Psoas muscle (tissue), 8 donors: ENCODE results near the gene RTL1. TPM values are rescaled to one million over a fixed set of nuclear protein-coding genes. Genes with fewer than 3 reads are reported as not detected.

Source experiments
- ATAC-seq, 4 donors: fragments of 200-7000 bp; cut with Tn5 transposase; one replicate each; pipeline ENCODE4 v1.9.1; 2020; ENCODE audit warnings: moderate library complexity in 3 of 4, mild to moderate bottlenecking in 2 of 4
- DNase-seq, 2 donors: peaks; one replicate each; pipeline ENCODE4 v3.0.0-alpha.2; 2020
- H3K27ac ChIP-seq: fragments of 200-600 bp; one replicate; pipeline ENCODE4 v1.8.0; 2022
- H3K27me3 ChIP-seq, 3 donors: fragments of 200-600 bp in 1 of 3; one replicate each; pipeline versions ENCODE4 v1.6.1 to v1.8.0; 2013 to 2022; ENCODE audit warnings: low read length in 2 of 3, mild to moderate bottlenecking in 2 of 3, moderate library complexity in 1 of 3; ENCODE audit not compliant: insufficient read depth in 3 of 3
- H3K36me3 ChIP-seq, 2 donors: fragments of 200-600 bp in 1 of 2; one replicate each; pipeline versions ENCODE4 v1.6.1 to v1.8.0; 2013 to 2022; ENCODE audit warnings: low read depth in 1 of 2, mild to moderate bottlenecking in 1 of 2, moderate library complexity in 1 of 2; ENCODE audit not compliant: insufficient read depth in 1 of 2
- H3K4me1 ChIP-seq: fragments of 200-600 bp; one replicate; pipeline ENCODE4 v1.8.0; 2022
- H3K4me3 ChIP-seq: fragments of 200-600 bp; one replicate; pipeline ENCODE4 v1.8.0; 2022; ENCODE audit warnings: mild to moderate bottlenecking
- H3K9me3 ChIP-seq: fragments of 200-600 bp; one replicate; pipeline ENCODE4 v1.8.0; 2022
- WGBS, 3 donors: extraction: QIAGEN DNeasy Blood & Tissue Kit; methylation state at CpG; one replicate each; pipeline versions ENCODE4 v1.1.6 to v1.1.7; 2013; 5-methylcytosine and 5-hydroxymethylcytosine counted together
- intact Hi-C, 2 donors: fragments of 100-400 bp; cut with DNase I; formaldehyde crosslinking; loops; one replicate each; pipeline versions ENCODE4 v1.11.0 to v1.14.2; 2022
- polyA plus RNA-seq, 3 donors: library from polyadenylated mRNA; stranded (reverse); fragments of 200-250 nt; gene quantifications; one replicate each; pipeline ENCODE4 v1.2.3, GENCODE V29; 2013
- total RNA-seq, 4 donors: library from RNA; stranded (reverse); fragmentation: NEBNext Ultra II Directional in 2 of 4; extraction: Animal tissue kit (Norgen Biotek cat#: 25700) in 2 of 4; gene quantifications; one replicate each; pipeline versions ENCODE4 v1.2.1 to v1.2.4, GENCODE V29; 2021 to 2023
- TF ChIP-seq, protein P1 (sequence below): fragments of 200-600 bp; IDR thresholded peaks from one replicate; pipeline ENCODE4 v1.8.0; 2022; ENCODE audit warnings: antibody characterized with exemption
- donor health status: healthy with polysubstance abuse.
- donor health status: DM: no; HTN: no; CAD: no; lungs with moderate emphysema.
- donor health status: Bipolar disorder and iron deficiency.
- donor health status: healthy.
- donor health status: DM: yes; HTN: yes; CAD: no.
- donor health status: DM: no; HTN: no; CAD: no.
- donor health status: DM: no; HTN: no; CAD: no.
- donor health status: DM: yes; HTN: yes; CAD: no.

RTL1 gene
- total and polyA plus RNA-seq, 7 donors = 0.01 TPM; not detected in 6

DNA sequence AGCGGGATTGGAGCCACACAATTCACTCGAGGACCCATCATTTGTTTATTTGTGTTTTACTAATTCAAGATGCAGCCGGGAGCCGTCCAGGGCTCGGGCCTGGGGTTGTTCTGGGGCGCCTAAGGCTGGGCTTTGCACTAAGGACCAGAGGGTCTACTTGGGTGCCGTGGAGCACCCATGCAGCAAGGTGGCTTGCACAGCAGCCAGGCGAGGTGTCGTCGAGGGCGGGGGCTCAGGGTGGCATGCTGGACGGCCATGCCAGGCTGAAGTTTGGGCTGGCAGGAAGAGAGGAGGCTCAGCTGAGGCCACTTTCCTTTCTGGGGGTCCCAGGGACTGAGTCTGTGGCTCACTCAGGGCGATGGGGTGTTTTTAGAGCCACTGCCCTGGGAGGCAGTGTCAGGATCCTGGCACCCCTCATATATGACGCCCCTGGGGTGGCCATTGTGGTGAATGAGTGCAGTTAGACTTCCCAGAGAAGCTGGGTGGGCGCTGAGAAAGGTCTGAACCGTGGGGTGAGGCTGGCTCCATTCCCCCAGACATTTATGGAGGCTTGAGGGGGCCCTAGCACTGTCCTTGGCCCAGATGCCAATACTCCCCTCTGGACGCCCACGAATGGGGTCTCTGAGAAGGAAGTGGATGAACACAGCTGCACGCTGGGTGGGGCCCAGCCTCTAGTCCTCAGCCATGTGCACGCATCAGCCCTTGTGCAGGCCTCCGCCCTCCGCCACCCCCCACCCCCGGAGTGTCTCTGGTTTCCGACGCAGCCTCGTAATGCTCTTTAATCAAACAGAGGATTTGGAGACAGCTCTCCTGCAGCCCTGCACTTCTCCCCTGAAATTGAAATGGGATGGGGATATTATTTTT is 66.3 kb downstream of the RTL1 start:
- no peak overlapping the region for H3K27ac ChIP-seq
- intact Hi-C loops = no loop called here

DNA sequence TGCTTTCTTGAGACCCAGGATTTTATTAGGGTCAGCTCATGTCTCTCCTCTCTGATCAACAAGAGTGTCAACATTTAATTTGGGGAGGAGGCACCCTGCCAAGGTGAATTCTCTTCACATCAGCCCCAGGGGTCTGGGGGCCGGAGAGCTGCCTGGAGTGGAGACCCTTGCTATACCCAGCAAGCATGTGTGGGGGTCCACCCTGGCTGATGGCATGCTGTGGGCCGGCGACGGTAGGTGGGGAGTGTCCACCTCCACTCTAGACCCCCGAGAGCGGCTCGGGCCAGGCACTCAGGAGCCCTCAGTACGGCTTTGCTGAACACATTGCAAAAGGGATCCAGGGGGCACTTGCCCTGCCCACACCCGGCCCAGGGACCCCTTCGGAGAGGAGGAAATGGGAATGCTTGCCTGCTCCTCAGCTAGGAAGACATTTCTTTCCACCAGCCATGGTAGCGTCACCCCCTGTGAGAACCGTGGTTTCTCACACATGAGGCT is 67.2 kb downstream of the RTL1 start:
- WGBS, 3 donors = 89 to 94% (median 92%) methylated on average over 12 of the region's 12 CpGs
- no peaks in the 10 kb centered on the region for H3K4me1 ChIP-seq
- intact Hi-C loops = no loop called here
- H3K9me3 ChIP-seq = no peaks in the 10 kb centered on the region
- no peaks in the 10 kb centered on the region for H3K36me3 ChIP-seq
- no peak overlapping the region for H3K4me3 ChIP-seq
- ATAC-seq = no peak
- H3K27me3 ChIP-seq = peaks cover 0 to 8% (median 2%) of the 10 kb centered on the region in 3 donors
- TF ChIP-seq, protein P1, sequence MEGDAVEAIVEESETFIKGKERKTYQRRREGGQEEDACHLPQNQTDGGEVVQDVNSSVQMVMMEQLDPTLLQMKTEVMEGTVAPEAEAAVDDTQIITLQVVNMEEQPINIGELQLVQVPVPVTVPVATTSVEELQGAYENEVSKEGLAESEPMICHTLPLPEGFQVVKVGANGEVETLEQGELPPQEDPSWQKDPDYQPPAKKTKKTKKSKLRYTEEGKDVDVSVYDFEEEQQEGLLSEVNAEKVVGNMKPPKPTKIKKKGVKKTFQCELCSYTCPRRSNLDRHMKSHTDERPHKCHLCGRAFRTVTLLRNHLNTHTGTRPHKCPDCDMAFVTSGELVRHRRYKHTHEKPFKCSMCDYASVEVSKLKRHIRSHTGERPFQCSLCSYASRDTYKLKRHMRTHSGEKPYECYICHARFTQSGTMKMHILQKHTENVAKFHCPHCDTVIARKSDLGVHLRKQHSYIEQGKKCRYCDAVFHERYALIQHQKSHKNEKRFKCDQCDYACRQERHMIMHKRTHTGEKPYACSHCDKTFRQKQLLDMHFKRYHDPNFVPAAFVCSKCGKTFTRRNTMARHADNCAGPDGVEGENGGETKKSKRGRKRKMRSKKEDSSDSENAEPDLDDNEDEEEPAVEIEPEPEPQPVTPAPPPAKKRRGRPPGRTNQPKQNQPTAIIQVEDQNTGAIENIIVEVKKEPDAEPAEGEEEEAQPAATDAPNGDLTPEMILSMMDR = no peak
- DNase-seq = no peak
- H3K27ac ChIP-seq = no peak overlapping the region

More for the DNA sequence above, 66.3 kb downstream of the RTL1 start:
- peak; percentile 13 to 52 for DNase-seq
- WGBS, 3 donors = 81 to 82% (median 82%) methylated on average over 26 of the region's 26 CpGs
- Histone ChIP-seq H3K4me1 (no peaks in the 10 kb centered on the region), H3K36me3 (no peaks in the 10 kb centered on the region), H3K27me3 (peaks cover 0 to 10% (median 2%) of the 10 kb centered on the region in 3 donors), H3K4me3 (no peak overlapping the region), H3K9me3 (no peaks in the 10 kb centered on the region)
- no peak for ATAC-seq
- TF ChIP-seq, protein P1 = no peak

DNA sequence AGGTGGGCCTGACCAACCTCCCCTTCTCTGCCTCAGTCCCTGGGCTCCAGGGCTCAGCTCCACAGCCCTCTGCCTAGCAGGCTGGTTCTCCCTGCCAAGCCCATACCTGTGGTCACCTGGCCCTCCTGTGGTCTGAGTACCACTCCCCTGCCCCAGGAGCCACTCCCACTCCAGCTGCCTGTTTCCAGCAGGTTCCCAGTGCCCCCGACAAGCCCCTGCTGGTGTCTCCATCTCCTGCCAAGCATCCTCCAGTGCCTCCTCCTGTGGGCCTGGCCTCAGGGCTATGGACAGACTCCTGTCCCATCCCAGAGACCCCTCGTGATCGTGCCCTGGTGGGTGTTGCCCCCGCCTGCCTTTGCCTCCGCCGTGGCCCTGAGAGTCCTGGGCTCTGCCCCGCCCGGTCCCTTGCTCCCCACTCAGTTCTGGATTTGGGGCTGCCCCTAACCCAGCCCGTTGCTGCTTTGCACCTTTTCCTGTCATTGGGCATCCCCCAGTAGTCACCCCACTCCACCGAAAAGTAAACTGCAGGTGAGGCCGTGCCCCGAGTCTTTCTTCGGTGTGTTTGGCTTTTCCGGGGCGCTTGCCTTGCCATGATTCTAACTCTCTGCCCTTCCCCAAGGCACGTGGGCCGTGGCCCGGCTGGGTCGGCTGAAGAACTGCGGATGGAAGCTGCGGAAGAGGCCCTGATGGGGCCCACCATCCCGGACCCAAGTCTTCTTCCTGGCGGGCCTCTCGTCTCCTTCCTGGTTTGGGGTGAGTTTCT is 67.8 kb downstream of the RTL1 start:
- Histone ChIP-seq H3K36me3 (no peaks in the 10 kb centered on the region), H3K4me1 (no peaks in the 10 kb centered on the region), H3K4me3 (no peak overlapping the region), H3K27ac (no peak overlapping the region), H3K9me3 (no peaks in the 10 kb centered on the region), H3K27me3 (peaks cover 0 to 3% (median 2%) of the 10 kb centered on the region in 3 donors)
- ATAC-seq (no peak), DNase-seq (peak in 1 of 2 donors; percentile 35)
- 84 to 89% (median 85%) methylated on average over 22 to 24 of the region's 24 CpGs for WGBS, 3 donors
- intact Hi-C loops = no loop called here
- TF ChIP-seq, protein P1 = no peak

DNA sequence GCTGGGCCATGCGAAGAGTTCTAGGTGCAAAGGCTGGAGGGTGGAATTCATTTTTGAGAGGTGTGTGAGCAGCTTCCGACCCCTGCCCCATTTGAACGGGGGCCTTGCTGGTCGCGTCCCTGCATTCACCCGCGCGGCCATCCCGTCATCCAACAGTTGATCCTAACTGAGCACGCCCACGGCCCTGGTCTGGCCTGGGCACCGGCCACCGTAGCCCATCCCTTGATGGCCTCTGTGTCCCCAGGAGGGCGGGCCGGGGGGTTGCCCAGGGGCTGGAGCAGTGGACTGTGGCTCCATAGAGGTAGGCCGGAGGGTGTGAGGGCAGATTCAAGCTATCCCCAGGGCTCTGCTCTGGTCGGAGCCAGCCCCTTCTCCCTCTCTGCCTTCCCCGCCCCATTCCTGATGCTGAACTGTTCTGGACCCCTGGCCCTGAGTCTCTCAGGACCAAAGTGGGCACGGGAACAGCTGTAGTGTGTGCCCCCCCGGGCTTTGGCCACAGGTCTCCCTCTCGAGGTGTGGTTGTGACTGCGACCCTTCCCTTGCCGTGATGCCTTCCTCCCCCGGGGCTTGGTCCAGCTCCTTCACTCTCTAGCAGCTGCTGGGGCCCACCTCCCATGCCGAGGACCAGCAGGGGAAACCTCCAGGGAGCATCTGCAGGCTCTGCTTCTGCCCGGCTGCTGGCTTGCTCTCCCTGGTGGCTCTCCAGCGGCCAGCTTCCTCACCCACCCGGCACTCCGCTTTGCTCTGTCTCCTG is 68.6 kb downstream of the RTL1 start:
- TF ChIP-seq, protein P1 = no peak
- 66 to 82% (median 66%) methylated on average over 24 to 29 of the region's 29 CpGs for WGBS, 3 donors
- H3K36me3 ChIP-seq = no peaks in the 10 kb centered on the region
- no peak overlapping the region for H3K4me3 ChIP-seq
- peaks cover 0 to 4% (median 2%) of the 10 kb centered on the region in 3 donors for H3K27me3 ChIP-seq
- ATAC-seq (no peak), DNase-seq (peak in 1 of 2 donors; percentile 42)
- H3K9me3 ChIP-seq = no peaks in the 10 kb centered on the region
- no peak overlapping the region for H3K27ac ChIP-seq
- intact Hi-C loops = no loop called here
- H3K4me1 ChIP-seq = no peaks in the 10 kb centered on the region
